Measurements from ENCODE around the gene TFRC.
"Not testable (repeated sequence)": the region's sequence is repeated elsewhere in the genome, so short reads cannot be mapped to it uniquely, and the experiment has no call there.

TFRC gene

DNA sequence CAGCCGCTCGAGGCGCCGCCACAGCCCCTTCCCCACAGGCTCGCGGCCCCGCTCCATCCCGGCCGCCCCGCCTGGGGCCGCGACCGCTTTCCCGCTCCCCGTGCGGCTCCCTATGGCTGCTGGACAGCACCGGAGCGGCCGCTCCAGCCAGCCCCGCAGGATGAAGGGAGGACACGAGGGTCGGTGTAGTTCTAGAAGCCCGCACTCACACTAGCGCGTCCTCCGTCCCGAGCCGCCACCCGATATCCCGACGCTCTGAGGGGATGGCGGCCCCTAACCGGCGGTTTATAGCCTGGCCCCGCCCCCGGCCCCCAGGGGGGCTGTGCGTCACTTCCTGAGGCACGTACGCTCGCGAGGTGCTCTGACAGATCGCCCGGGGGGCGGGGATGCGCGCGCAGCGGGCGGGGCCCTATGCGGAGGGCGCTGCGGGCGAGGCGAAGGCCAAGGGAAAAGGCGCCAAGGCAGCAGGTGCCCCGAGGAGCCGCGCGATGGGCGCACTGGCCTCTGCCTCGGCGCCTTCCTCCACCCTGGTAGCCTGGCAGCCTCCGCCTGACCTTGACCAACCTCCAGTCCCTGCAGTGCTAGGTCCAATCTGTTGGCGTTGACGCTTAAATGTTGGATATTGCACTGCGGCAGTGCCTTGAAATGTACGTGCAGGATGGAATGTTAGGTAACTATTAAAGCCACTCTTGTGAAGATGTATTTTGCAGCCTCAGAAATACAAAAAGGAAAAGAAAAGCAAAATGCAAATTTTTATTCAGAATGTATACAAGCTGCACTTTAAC is at the start of gene TFRC:
TSS of gene TFRC (minus strand) at position 257 of the 785 bp plus-strand sequence. CDS start 4,991 bp downstream, outside the sequence.
- ATAC-seq = peak; percentile 92 to 93

GRCh38 chr3:196128172-196128843 is 46.4 kb upstream of the TFRC start:
- no peak for ATAC-seq

DNA sequence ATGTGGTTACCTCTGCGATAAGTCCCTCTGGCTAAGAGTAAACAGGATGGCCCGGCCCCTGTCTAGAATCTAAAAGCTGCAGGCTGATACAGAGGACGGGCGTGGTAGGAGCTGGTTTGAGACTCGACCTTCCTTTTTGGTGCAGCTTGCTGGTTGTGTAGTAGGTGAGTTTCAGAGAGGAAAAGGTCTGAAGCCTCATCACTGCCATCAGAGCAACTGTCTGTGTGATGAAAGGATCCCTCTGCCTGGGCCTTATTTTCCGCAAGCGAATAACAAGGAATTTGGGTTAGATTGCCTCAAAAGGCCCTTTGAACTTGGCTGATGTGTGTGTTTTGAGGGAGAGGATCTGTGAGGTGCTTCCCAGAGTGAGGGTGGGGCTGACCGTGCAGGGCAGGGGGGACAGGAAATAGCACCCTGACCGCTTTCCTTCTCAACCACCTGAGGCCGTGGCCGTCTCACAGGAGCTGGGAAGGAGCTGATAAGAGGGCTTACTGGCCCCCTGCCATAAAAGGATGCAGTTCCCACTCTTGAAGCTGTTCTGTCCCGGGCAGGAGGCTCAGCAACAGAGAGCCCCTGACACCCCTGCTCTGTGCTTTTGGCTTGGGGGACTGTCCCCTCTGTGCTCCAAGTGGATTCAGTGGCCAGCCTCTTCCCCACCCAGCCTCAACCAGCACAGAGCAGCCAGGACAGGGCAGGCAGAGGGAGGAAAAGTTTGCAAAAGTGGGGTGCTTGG is 45.6 kb upstream of the TFRC start:
- ATAC-seq = peak; percentile 21 to 60

DNA sequence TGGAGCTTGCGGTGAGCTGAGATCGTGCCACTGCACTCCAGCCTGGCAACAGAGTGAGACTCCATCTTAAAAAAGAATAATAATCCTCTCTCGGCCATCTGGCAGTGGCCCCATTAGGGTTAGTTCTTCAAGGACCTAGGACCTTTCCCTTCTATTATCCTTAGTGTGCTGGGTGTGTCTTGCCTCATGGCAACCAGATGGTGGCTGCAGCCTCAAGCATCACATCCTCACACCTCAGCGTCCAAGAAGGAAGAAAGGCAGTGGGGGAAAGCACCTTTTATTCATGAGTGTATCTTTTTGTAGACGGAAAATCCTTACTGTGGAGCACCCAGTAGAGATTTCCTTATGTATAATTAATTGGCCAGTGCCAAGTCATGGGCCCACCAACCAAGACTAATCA is 42.7 kb upstream of the TFRC start:
- ATAC-seq = no peak

GRCh38 chr3:196122688-196123046 is 40.8 kb upstream of the TFRC start:
- ATAC-seq = no peak

DNA sequence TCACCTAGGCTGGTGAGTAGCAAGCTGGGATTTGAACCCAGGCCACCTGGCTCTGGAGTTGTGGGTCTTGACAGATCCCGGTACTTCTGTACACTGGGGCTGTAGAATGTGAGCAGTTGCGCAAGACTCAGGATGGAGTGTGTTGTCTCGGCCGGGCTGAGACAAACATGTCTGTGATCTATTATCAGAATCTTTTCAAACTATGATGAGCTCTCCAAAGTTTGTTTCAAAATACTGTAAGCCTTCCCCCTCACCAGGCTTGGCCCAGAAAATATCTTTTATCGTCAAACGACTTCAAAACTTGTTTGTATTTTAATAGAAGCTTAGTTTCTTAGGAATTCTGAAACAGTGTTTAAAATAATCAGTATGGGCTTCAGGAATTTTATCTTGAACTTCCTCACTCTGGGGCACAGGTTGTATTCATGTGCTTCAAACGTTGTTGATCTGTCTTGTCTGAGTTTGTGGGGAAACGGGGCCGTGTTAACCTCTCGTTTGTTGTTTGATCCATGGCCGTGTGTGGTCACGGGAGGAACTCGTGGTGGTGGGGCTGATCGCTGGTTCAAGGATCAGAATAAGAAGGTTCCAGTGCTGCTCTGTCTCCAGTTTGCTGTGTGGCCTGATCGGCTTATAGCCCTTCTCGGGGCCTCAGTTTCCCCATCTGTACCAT is 40.3 kb upstream of the TFRC start:
- ATAC-seq = no peak

DNA sequence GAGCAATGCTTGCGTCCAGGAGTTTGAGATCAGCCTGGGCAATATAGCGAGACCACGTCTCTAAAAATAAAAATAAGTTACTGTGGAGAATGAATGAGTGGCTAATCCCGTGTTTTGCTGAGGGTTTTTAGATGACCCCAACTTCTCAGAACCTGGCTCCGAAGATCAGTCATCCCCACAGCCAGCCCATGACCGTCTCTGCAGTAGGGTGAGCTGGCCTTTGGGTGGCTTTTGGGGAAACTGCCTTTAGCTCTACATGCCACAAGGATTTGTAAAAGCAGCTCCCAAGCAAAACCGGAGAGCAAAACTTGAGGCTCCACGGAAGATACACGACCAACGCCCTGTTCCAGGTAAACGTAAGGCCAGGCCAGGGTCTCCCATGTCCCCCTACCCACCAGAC is 39.2 kb upstream of the TFRC start:
- no peak for ATAC-seq

DNA sequence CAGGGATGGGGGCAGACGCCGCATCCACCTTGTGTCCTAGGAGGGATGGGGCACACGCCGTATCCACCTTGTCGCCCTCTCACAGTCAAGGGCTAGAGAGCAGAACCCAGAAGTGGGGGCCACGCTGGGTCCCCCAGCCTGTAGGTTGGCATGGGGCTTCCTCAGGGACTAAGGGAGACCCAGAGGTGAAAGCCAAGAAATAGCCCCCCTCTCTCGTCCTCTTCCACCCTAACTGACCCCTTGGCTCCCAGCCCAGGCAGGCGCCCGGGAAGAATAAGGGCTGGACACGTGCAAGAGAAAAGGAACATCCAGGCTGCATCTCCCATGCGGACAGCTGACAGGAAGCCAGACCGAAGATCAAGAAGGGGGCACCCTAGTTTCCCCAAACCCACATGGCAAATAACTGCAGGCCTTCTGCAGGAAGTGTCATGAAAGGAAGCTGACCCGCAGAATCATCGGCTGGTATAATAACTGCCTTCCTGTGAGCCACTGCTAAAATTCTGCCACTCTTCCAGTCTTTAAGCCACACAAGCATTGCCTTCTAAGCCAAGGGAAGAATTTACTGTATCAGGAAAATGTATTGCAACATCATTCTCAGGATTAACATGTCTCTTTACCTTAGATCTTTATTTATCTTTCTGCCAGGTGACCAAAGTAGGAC is 38.5 kb upstream of the TFRC start:
- ATAC-seq = no peak

- ATAC-seq = no peak
Observed at GRCh38 chr3:196117809-196118208, 35.9 kb upstream of the TFRC start.

- peak in 1 of 2 donors; percentile 42 for ATAC-seq
Observed at GRCh38 chr3:196115678-196116083, 33.8 kb upstream of the TFRC start.

DNA sequence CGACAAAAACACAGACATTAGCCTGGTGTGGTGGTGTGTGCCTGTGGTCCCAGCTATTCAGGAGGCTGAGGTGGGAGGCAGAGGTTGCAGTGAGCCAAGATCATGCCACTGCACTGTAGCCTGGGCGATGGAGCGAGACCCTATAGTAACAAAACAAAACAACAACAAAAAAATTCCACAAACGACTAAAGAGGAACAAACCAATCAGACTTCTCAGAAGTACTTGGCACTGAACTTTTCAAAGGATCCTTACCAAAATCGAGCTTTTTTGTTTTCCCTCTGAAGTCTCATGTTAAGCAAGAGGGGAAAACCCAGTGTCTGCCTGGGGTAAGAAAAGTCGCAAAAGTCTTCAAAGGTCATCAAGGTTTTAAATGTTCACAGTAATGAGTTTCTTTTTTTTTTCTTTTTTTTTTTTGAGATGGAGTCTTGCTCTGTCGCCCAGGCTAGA is 30.1 kb upstream of the TFRC start:
- peak; percentile 87 for ATAC-seq

GRCh38 chr3:196108075-196108743 is 26.3 kb upstream of the TFRC start:
- no peak for ATAC-seq

DNA sequence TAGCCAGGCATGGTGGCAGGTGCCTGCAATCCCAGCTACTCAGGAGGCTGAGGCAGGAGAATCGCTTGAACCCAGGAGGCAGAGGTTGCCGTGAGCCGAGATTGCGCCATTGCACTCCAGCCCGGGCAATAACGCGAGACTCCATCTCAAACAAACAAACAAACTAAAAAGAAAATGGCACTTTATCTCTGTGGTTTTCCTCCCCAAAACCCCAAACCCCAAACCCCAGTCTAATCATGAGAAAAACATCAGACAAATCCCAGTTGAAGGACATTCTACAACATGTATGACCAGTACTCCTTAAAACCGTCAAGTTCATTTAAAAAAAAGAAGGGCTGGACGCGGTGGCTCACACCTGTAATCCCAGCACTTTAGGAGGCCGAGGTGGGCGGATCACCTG is 22.8 kb upstream of the TFRC start:
- not testable (repeated sequence) for ATAC-seq

DNA sequence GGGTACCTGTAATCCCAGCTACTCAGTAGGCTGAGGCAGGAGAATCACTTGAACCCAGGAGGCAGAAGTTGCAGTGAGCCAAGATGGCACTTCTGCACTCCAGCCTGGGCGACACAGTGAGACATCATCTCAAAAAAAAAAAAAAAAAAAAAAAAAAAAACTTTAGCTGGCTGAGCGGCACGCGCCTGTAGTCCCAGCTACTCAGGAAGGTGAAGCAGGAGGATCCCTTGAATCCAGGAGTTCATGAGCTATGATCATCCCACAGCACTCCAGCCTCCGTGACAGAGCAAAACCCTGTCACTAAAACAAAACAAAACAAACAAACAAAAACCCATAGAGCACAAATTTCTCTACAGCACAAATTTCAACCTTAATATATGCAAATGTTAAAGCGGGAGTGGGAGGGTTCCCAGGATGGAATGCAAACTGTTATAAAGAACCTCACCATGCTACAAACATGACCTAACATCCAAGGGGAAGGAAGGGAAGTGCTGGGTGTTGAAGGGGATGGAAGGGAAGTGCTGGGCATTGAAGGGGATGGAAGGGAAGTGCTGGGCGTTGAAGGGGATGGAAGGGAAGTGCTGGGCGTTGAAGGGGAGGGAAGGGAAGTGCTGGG is 16.6 kb upstream of the TFRC start:
- not testable (repeated sequence) for ATAC-seq

- no peak for ATAC-seq
Observed at GRCh38 chr3:196097373-196098154, 15.7 kb upstream of the TFRC start.

DNA sequence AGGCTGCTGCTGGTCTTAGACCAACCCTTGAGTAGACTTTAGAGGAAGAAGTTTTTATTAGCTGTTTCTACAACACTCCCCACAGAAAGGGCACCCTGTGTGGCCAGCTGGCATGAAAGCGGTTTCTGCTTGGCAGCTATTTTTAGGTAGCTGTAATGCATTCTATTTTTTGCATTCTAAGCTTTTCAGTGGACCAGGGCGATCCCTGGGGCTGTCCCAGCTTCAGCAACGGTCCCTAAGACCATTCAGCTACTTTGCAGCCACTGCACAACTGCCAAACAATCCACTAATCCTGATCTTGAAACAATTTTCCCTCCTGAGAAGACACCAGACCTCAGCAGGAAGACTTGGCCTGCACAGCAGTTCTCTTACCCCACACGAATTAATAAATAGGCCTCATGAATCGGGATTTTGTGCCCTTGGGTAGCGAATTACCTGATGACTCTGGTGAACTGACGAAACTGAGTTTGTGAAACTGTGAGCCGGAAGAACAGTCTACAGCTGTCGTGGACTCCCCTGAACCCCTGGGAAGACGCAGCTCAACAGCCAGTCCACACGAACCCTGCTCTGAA is 14.6 kb upstream of the TFRC start:
- ATAC-seq = no peak

DNA sequence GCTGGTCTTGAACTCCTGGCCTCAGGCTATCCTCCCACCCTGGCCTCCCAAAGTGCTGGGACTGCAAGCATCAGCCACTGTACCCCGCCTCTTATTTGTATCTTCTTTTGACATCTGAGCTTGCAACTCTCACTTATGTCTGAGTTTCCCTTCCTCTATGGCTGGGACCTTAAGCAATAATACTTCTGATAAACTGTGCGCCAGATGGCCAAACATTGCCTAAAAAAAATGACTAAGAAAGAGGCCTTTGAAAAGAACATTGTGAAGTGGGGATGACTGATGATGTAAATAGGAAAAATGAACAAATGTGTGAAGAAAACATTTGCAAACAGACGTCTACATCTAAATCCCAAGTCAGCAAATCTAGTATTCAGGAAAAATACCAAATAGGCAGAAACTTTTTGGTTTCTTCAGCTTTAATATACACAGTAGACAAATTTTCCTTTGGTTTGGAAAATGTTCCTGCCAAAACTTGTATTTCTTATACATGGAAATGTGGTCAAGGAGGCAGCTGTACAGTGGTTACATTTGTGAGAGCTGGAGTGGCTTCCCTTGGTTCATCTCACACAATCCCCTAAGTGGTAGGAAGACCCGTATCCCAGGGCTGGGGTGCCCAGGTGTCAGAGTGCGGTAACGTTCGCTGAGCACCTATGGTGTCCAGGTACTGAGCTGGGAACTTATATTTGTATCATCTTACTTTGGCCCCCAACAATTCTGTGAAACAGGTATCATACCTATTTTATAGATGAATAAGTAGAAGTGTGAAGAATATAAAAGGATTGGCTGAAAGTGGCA is 11.6 kb upstream of the TFRC start:
- ATAC-seq = no peak

GRCh38 chr3:196087906-196088305 is 6.0 kb upstream of the TFRC start:
- no peak for ATAC-seq

GRCh38 chr3:196082619-196082971 is 705 bp upstream of the TFRC start:
- no peak for ATAC-seq

Measured in activated CD4-positive, CD25-positive, alpha-beta regulatory T cell treated with anti-CD3 and anti-CD28 coated beads, Interleukin-2, amount 50 U/mL, for 24 hours (primary cell).